Progenitor cell of endocrine pancreas (in vitro differentiated cells): ENCODE results near the gene CNPY1. TPM values are rescaled to one million over a fixed set of nuclear protein-coding genes. Genes with fewer than 3 reads are reported as not detected.

ENCODE experiments used
- DNase-seq: peaks from one replicate; pipeline ENCODE4 v3.0.0; 2021; ENCODE audit warnings: low spot score; ENCODE audit not compliant: unreplicated experiment
- H3K27ac Mint-ChIP-seq: 2 replicates; pipeline ENCODE4 v1.8.0; 2021; ENCODE audit warnings: mild to moderate bottlenecking, moderate library complexity, mixed read lengths
- H3K27me3 Mint-ChIP-seq: 2 replicates; pipeline ENCODE4 v1.8.0; 2021; ENCODE audit warnings: mixed read lengths
- H3K36me3 Mint-ChIP-seq: 2 replicates; pipeline ENCODE4 v1.8.0; 2022; ENCODE audit warnings: mixed read lengths; ENCODE audit not compliant: insufficient read depth
- H3K4me1 Mint-ChIP-seq: 2 replicates; pipeline ENCODE4 v1.8.0; 2021; ENCODE audit warnings: low read depth, mixed read lengths
- H3K4me3 Mint-ChIP-seq: 2 replicates; pipeline ENCODE4 v1.8.0; 2021; ENCODE audit warnings: low read depth, mild to moderate bottlenecking, moderate library complexity, mixed read lengths
- H3K9me3 Mint-ChIP-seq: 2 replicates; pipeline ENCODE4 v1.8.0; 2021; ENCODE audit warnings: low read depth, mixed read lengths
- CTCF ChIP-seq: fragments of 200-600 bp; sonication (generic); IDR thresholded peaks from one replicate; pipeline ENCODE4 v1.5.0; 2021; ENCODE audit warnings: antibody characterized with exemption, mild to moderate bottlenecking; ENCODE audit not compliant: unreplicated experiment
- total RNA-seq: library from RNA; stranded (reverse); gene quantifications from 2 replicates; pipeline ENCODE4 v1.2.1, GENCODE V29; 2021

Gene CNPY1
- total RNA-seq, 1 donor from 2014 or later, result not detected

DNA sequence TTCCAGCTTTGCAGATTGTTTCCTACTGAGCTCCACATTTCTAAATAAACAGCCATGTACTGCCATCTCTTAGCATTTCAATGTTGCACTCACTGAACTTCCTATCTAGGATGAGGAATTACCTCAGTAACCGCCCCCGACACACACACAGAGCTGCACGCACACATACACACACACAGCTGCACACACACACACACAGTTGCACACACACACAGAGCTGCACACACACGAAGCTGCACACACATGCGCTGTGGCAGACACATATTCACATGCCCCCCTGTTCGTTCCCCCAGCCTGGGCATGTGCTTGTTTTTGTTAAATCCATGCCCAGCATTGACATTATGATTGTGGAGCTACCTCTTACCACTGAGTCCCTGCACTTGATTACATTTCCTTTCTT, 39.6 kb upstream of the CNPY1 start:
- Mint-ChIP-seq H3K9me3 (no peaks in the 10 kb centered on the region), H3K4me1 (peaks cover 2% of the 10 kb centered on the region), H3K27ac (no peak overlapping the region), H3K4me3 (no peak overlapping the region), H3K27me3 (peaks cover 34% of the 10 kb centered on the region), H3K36me3 (no peaks in the 10 kb centered on the region)
- no peak for DNase-seq
- no peak for TF ChIP-seq CTCF

GRCh38 chr7:155585532-155585895, 39.2 kb upstream of the CNPY1 start:
- H3K36me3 Mint-ChIP-seq, result no peaks in the 10 kb centered on the region
- H3K9me3 Mint-ChIP-seq, result no peaks in the 10 kb centered on the region
- no peak for TF ChIP-seq CTCF
- no peak overlapping the region for H3K4me3 Mint-ChIP-seq
- H3K4me1 Mint-ChIP-seq, result peaks cover 2% of the 10 kb centered on the region
- H3K27me3 Mint-ChIP-seq, result peaks cover 38% of the 10 kb centered on the region
- no peak overlapping the region for H3K27ac Mint-ChIP-seq
- DNase-seq, result no peak

GRCh38 chr7:155584763-155585531, 38.6 kb upstream of the CNPY1 start:
- no peak for TF ChIP-seq CTCF
- no peaks in the 10 kb centered on the region for H3K4me1 Mint-ChIP-seq
- no peaks in the 10 kb centered on the region for H3K36me3 Mint-ChIP-seq

GRCh38 chr7:155584261-155584660, 37.9 kb upstream of the CNPY1 start:
- Mint-ChIP-seq H3K9me3 (no peaks in the 10 kb centered on the region), H3K36me3 (no peaks in the 10 kb centered on the region), H3K27ac (no peak overlapping the region), H3K4me1 (no peaks in the 10 kb centered on the region), H3K4me3 (no peak overlapping the region), H3K27me3 (peaks cover 46% of the 10 kb centered on the region)
- no peak for TF ChIP-seq CTCF
- no peak for DNase-seq

More at GRCh38 chr7:155584763-155585531, 38.6 kb upstream of the CNPY1 start:
- Mint-ChIP-seq H3K4me3 (no peak overlapping the region), H3K27ac (no peak overlapping the region), H3K9me3 (no peaks in the 10 kb centered on the region), H3K27me3 (peaks cover 44% of the 10 kb centered on the region)
- no peak for DNase-seq

GRCh38 chr7:155583636-155584035, 37.3 kb upstream of the CNPY1 start:
- Mint-ChIP-seq H3K9me3 (no peaks in the 10 kb centered on the region), H3K4me3 (no peak overlapping the region), H3K36me3 (no peaks in the 10 kb centered on the region), H3K27me3 (peaks cover 46% of the 10 kb centered on the region), H3K4me1 (no peaks in the 10 kb centered on the region), H3K27ac (no peak overlapping the region)
- no peak for TF ChIP-seq CTCF
- no peak for DNase-seq
